A204.1 (cell line): Measurements from ENCODE around the gene OR2S2.
A peak's percentile ranks its signal among the peaks of the same experiment; 100 is the strongest.

Source experiments
- FAIRE-seq: peaks from 2 replicates; lab custom pipeline; 2012; peaks lifted over from hg19 to GRCh38; lab: Jason Lieb, UNC

The OR2S2 gene

DNA sequence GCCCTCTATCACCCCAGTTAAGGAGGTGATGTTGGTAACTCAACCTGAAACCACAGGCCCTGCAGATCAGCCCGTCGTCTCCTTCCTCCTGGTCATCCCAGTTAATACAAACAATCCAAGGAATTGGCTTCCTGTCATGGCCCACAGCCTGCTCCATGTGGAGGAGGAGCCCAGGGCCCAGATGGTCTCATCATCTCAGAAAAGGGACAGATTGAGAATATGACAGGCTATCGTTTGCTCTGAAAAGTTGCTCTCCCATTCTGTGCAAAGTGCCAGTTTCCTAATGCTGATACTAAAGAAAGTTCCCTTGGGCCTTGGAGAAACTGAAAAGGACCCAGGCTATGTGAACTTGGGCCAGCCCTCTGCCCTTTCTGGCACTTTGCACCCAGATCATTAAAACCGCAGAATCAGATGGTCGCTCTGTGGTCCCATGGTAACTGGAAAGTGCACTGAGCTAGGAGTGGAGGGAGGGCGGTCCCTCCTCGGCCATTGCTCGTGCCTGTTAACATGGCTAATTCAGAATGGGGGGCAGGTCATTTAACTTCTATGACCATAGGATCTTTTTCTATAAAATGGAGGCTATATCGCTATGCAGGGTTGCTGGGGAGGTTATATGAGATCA, 49.3 kb downstream of the OR2S2 start:
- no peak for FAIRE-seq

DNA sequence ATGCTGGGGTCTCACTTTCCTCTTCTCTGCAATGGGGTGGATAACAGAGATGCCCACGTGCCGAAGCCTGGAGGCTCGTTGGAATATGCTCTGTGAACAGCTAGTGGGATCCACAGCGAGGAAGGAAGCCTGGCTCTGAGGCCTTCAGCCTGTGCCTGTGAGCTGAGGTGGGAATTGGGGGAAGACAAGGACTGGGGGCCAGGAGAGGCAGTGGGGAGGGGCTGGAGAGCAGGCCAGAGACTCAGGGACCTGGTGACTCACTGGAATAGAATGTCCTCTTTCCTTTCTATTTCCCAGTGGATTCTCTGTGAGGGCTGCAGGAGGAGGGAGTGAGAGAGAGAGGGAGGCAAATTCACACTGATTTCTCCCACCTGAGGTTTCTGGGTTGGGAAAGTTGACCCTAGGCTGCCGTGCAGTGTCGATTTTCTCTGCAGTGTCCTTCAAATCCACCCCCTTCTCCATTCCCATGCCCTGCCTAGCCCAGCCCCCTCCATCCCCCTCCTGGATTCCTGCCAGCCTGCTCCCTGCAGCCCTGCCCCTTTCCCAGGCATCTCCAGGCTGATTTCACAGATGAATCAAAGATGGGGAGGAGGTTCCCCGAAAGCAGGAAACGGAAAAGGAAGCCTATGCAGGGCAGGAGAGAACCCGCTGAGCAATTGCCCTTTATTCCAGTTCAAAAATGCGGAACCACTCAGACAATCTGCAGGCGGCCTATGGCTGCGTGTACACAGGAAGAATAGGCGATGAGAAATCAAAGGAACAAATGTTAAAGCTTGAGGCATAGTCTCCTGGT, 50.0 kb downstream of the OR2S2 start:
- FAIRE-seq = peak; percentile 96
